DMS53 treated with DMSO at 0.1 percent for 48 hours (cell line): Measurements from ENCODE around the gene CHCHD10.

Experiments
- DNase-seq: peaks from one replicate; lab custom pipeline; 2025; ENCODE audit not compliant: unreplicated experiment; lab: John Stamatoyannopoulos, UW

CHCHD10 gene

GRCh38 chr22:23787910-23788309 is 20.1 kb upstream of the CHCHD10 start:
- no peak for DNase-seq

- DNase-seq, result no peak
These were observed 19.8 kb upstream of the CHCHD10 start for GRCh38 chr22:23787600-23787896.

- DNase-seq, result no peak
These were observed 19.2 kb upstream of the CHCHD10 start, which contains the start of gene SMARCB1 for GRCh38 chr22:23786752-23787599. Gene SMARCB1, plus strand, starts transcription at chr22:23786966. Its CDS starts 204 bp downstream, at chr22:23787170.

- DNase-seq, result no peak
These were observed 18.5 kb upstream of the CHCHD10 start for GRCh38 chr22:23786261-23786710.

GRCh38 chr22:23784215-23784732 is 16.5 kb upstream of the CHCHD10 start:
- DNase-seq, result no peak

GRCh38 chr22:23783265-23784150 is 15.7 kb upstream of the CHCHD10 start:
- DNase-seq, result no peak

- no peak for DNase-seq
These were observed 14.9 kb upstream of the CHCHD10 start for GRCh38 chr22:23782703-23783102.

- DNase-seq, result no peak
These were observed 14.5 kb upstream of the CHCHD10 start for GRCh38 chr22:23782252-23782651.

- DNase-seq, result no peak
These were observed 13.9 kb upstream of the CHCHD10 start for GRCh38 chr22:23781511-23782183.

GRCh38 chr22:23781065-23781464 is 13.3 kb upstream of the CHCHD10 start:
- DNase-seq, result no peak

GRCh38 chr22:23780146-23780748 is 12.5 kb upstream of the CHCHD10 start:
- DNase-seq, result no peak

- DNase-seq, result no peak
These were observed 12.0 kb upstream of the CHCHD10 start for GRCh38 chr22:23779731-23780130.

GRCh38 chr22:23779083-23779482 is 11.3 kb upstream of the CHCHD10 start:
- DNase-seq, result no peak

- no peak for DNase-seq
These were observed 10.8 kb upstream of the CHCHD10 start for GRCh38 chr22:23778577-23778900.

GRCh38 chr22:23777776-23778576 is 10.2 kb upstream of the CHCHD10 start:
- DNase-seq, result no peak

- no peak for DNase-seq
These were observed 8.1 kb upstream of the CHCHD10 start for GRCh38 chr22:23775779-23776375.

- DNase-seq, result no peak
These were observed 7.2 kb upstream of the CHCHD10 start for GRCh38 chr22:23774922-23775436.

GRCh38 chr22:23774114-23774921 is 6.5 kb upstream of the CHCHD10 start:
- DNase-seq, result no peak
